HG02885 (cell line): ENCODE measurements around the gene FIZ1.

Experiments
- ATAC-seq: cut with Tn5 transposase; IDR thresholded peaks from one replicate; pipeline ENCODE4 v1.9.1; 2021; ENCODE audit warnings: mild to moderate bottlenecking; ENCODE audit not compliant: unreplicated experiment, poor library complexity

FIZ1 gene, protein sequence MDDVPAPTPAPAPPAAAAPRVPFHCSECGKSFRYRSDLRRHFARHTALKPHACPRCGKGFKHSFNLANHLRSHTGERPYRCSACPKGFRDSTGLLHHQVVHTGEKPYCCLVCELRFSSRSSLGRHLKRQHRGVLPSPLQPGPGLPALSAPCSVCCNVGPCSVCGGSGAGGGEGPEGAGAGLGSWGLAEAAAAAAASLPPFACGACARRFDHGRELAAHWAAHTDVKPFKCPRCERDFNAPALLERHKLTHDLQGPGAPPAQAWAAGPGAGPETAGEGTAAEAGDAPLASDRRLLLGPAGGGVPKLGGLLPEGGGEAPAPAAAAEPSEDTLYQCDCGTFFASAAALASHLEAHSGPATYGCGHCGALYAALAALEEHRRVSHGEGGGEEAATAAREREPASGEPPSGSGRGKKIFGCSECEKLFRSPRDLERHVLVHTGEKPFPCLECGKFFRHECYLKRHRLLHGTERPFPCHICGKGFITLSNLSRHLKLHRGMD

GRCh38 chr19:55599468-55599841, at the start of gene FIZ1:
Gene FIZ1, minus strand, starts transcription at chr19:55599517. Its CDS starts 1,652 bp downstream, at chr19:55597865.
- ATAC-seq, result peak; percentile 60

DNA sequence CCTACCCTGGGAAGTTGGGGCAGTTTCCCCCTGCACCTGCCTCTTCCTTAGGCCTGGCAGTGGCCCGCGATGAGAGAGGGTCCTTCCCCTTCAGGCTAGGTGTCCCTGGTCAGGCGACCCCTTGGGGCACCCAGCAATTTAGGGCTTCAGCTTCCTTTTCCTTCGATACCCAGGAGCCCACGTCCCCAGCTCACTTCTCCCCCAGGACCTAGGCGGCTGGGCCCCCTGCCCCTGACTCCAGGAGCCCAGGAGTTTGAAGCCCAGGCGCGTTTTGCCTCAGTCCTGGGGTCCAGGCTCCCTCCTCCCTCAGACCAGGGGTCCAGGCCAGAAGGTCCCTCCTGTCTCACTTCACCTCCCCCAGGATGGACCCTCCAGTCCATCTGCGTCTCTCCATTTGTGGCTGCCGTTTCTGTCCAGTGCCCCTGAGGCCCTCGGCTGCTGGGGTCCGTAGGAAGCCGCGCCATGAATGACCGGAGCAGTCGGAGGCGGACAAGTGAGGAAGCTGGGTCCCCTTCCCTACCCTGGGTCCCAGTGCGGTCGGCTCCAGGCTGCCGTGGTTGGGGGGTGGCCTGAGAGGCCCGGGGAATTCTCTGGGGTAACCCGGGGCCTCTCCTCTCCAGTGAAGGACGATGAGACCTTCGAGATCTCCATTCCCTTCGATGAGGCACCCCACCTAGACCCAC, 49.4 kb upstream of the FIZ1 start:
- ATAC-seq, result no peak

DNA sequence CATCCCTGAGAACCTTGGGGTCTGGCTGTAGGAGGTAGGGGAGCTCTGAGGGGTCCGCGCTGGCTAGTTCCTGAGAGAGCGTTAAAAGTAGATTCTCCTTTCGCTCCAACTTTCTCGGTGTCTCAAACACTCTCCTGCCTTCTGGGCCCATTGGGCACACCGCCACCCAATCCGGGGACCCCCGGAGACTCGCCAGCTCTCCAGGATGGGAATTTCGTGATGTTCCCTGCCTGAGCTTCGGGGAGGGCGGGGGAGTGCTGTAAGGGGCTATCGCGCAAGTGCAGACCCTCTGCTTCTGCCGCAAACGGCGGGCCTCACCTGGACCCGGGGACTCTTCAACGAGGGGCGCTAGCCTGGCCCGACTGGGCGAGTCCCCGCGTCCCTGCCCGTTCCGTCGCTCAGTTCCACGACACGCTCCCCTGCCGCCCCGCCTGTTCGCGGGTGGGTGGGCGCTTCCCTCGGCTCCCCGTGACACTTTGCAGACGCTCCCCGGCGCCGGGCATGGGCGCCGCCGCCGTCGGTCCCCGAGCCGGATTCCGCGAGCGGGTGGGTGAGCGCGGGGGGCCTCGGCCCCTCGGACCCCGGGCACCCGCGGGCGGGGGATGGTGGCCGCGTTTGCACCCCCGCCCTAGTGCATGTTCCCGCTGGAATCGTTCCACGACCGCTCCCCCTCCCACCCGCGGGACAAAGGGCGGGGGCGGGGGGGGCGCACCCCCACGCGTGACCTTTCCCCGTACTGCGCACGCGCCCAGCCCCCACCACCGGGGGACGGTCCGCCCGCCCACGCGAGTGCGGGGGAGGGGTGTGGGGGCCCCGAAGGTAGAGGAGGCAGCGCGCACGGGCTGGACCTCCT, 48.6 kb upstream of the FIZ1 start, which contains the start of gene CCDC106:
Gene CCDC106, plus strand, starts transcription at position 481 of the 853 bp plus-strand sequence. CDS start 835 bp downstream, outside the sequence.
- ATAC-seq, result peak; percentile 35

DNA sequence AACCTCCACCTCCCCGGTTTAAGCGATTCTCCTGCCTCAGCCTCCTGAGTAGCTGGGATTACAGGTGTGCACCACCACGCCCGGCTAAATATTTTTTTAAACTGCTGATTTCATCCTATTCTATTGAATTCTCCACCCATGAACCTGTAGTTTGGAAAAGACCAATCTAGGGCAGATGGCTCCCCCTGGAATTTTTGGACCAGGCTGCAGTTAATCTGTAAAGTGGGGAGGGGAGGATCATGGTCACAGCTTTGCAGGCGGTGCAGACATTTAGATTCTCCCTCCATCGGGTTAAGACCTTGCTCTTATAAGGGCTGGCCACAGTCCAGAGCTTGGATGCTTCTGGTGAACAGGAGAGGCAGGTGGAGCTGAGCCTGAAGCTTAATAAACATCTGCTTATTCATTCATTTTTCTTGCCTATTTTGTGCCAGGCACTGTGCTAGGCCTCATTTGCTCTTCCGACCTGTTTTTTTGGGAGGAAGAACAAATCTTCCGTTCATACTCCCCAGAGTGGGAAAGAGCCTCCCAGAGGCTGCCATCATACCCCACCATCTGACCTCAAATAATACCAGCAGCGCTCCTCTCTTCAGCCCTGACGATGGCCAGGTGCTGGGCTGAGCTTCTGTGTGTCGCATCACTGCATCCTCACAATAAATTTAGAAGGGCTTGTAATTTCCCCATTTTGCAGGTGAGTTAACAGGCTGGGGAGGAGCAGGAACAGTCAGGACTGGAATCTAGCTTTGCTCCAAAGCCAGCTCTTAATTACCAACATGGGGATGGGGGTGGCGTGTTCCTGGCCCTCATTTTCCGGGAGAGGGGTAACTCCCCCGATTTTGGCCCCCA, 47.8 kb upstream of the FIZ1 start:
- ATAC-seq, result no peak

DNA sequence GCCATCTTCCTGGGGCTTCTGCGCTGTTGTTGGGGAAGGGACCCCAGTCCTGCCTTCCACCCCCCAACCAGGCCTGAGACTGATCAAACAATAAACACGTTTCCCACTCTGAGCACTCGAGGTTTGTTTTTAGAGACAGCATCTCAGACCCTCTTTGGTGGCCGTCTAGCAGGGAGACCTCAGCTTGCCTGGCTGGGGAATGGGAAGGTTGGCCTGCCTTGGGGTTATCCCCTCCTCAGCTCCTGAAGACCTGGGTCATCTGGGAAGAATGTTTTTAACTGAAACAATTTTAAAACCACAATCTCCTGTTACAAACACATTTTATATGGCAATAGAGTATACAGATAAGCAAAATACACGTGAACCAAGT, 46.2 kb upstream of the FIZ1 start:
- no peak for ATAC-seq

DNA sequence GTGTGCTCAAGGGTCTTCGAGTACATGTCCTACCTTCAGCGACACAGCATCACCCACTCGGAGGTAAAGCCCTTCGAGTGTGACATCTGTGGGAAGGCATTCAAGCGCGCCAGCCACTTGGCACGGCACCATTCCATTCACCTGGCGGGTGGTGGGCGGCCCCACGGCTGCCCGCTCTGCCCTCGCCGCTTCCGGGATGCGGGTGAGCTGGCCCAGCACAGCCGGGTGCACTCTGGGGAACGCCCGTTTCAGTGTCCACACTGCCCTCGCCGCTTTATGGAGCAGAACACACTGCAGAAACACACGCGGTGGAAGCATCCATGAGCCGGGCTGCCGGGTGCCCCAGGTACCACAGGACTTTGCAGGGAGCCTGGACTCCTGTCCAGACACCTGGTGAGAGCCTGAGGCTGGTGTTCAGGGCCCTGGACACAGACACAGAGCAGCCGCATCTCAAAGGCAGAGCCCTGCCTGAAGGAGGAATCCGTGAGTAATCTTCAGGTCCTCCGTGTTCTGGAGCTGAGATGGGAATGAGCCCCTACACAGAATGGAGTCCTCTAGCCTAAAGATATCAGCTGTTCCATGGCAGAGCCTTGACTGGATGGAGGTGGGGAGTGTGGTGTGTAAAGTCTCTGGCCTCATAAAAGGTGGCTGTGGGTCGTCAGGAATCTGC, 45.7 kb upstream of the FIZ1 start:
- no peak for ATAC-seq

- no peak for ATAC-seq
Observed at GRCh38 chr19:55644191-55644833, 45.0 kb upstream of the FIZ1 start.

DNA sequence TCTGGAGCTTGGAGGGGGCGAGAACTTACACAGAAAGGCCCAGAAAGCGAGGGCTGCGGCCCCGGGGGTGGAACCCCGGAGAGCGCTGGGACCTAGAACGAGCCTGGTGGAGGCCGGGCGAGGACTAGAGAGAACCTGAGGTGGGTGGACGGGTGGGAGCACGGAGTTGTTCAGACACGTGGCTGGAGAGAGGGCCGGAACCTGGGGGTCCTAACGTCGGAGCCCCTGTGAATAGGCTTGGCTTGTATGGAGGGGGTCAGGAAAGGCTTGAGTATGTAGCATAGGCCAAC, 44.5 kb upstream of the FIZ1 start:
- ATAC-seq, result no peak

DNA sequence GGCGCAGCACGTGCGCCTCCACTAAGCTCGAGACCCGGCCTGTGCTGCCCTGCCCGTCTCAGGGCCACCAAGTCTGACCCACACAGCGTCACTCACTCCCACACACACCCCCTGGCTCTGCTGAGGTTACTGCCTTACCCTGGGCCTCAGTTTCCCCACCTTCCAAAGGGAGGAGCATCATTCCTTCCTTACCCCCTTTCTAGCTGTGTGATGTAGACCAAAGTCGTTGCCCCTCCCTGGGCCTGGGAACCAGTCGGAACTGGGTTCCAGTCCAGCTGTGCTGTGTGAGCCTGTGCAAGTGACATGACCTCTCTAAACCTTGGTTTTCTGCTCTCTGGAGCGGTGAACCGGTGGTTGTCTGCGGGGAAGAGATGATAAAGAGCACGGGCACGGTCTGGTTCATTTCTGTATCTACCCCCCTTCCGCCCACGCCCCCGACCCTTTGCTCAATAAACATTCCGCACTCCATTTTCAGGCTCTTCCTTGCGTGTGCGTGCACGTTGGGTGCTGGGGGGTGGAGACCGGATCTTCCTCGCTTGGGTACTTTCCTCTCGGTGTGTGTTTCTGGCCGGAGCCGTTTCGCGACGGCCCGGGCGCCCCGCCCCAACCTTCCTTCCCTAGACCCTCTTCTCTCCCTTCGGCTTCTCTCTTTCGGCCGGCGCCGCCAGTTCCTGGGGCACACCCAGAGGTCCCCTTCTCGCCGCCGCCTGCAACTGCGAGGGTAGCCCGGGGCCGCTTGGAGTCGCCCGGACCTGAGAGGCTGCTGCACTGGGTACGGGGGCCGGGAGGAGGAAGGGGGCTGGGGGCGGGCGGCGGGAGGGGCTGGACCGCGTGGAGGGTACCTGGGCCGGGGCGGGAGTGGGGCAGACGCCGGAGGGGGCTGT, 43.9 kb upstream of the FIZ1 start, which contains the start of gene ZNF581:
Gene ZNF581, plus strand, starts transcription at position 647 of the 884 bp plus-strand sequence. CDS start 923 bp downstream, outside the sequence.
- no peak for ATAC-seq

GRCh38 chr19:55642153-55643002, 43.1 kb upstream of the FIZ1 start:
- no peak for ATAC-seq

GRCh38 chr19:55641426-55642152, 42.3 kb upstream of the FIZ1 start:
- ATAC-seq, result no peak

DNA sequence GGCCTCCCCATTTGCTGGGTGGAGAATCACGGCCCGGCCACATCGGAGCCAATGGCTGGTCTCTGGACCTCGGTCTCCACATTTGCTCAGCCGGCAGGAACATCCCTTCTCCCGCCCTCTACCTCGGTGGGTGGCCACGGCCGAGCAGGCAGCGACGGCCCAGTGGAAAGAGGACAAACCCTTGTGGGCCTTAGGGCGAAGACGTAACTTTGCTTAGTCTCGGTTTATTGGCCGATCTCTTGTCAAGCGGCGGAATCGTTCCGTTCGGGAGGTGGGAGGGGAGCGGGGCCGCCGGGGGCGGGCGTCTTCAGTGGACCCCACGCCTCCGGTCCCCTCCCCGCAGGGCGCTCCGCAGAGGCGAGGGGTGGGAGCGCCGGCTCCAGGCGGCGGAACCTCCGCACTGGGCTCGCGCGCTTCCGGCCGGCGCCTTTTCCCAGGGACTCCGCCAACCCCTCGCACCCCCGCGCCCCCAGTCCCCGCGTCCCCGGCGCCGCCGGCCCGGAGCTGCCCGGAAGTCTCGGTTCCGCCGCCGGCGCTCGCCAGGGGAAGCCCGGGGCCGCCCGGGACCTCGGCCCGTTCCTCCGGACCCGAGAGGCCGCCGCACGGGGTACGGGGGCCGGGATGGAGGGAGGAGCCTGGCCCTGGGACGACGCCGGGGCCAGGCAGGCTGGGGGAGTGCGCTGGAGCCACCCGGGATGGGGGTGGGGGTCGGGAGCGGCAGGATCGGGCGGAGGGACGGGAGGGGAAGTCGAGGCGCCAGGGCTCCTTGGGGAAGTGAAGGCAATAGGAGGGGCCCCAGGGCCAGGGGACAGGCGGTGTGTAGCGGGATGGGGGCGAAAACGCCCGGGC, 41.5 kb upstream of the FIZ1 start, which contains the start of gene ZNF580:
Gene ZNF580, plus strand, starts transcription at position 426 of the 849 bp plus-strand sequence. CDS start 1,507 bp downstream, outside the sequence.
- ATAC-seq, result peak; percentile 40

GRCh38 chr19:55640043-55640576, 40.8 kb upstream of the FIZ1 start:
- no peak for ATAC-seq

- ATAC-seq, result no peak
Observed at GRCh38 chr19:55638864-55639359, 39.6 kb upstream of the FIZ1 start.

DNA sequence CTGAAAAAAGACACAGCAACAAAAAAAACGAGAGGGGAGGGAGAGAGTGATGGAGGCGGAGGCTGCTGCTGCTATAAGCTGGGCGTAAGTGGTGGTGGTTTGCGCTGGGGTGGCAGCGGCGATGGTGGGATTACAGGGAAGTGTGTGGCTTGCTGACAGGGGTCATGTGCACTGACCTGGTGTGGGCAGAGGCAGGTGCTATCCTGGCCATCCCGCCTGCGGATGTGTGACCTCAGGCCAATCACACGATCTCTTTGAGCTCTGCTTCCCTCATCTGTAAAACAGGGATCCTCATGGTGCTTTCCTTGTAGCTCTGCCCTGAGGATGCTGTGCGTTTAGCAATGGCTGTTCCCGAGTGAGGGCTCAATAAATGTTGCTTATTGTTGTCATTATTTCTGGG, 38.2 kb upstream of the FIZ1 start:
- no peak for ATAC-seq
